ENCODE data around the gene ABCB9. TPM values are rescaled to one million over a fixed set of nuclear protein-coding genes. Genes with fewer than 3 reads are reported as not detected.

ABCB9 gene
- total RNA-seq, 6 experiments from 2014 or later: 0.48 to 1.4 (median 0.94) TPM

- no peaks in the 10 kb centered on the region for H3K36me3 ChIP-seq
- ATAC-seq (no peak), DNase-seq (no peak)
- no peaks in the 10 kb centered on the region for H3K27me3 ChIP-seq
- H3K4me1 ChIP-seq: peaks cover 0 to 41% (median 12%) of the 10 kb centered on the region in 4 donors
- no peak overlapping the region for H3K27ac ChIP-seq
- TF ChIP-seq CTCF (IDR thresholded peaks at IDR 0.05): no peak
- no peak for TF ChIP-seq POLR2A (IDR thresholded peaks at IDR 0.05)
- 43% methylated on average over 4 of the region's 4 CpGs for WGBS (ENCODE audit: insufficient coverage, low coverage, low lambda C conversion rate, missing lambda C conversion rate)
- H3K4me3 ChIP-seq: no peak overlapping the region
- H3K9me3 ChIP-seq: no peaks in the 10 kb centered on the region
- intact Hi-C loops (cut with DNase I): no loop called here
Measured at GRCh38 chr12:122884860-122885259, 81.4 kb downstream of the ABCB9 start.

- no peak overlapping the region for H3K4me3 ChIP-seq
- H3K36me3 ChIP-seq: no peaks in the 10 kb centered on the region
- H3K27ac ChIP-seq: peak overlapping the region in 1 of 3 donors; percentile 11
- peaks cover 0 to 37% (median 12%) of the 10 kb centered on the region in 4 donors for H3K4me1 ChIP-seq
- no peak for DNase-seq
- H3K9me3 ChIP-seq: no peaks in the 10 kb centered on the region
- 47% methylated on average over 6 of the region's 6 CpGs for WGBS (ENCODE audit: insufficient coverage, low coverage, low lambda C conversion rate, missing lambda C conversion rate)
- intact Hi-C loops (cut with DNase I): no loop called here
- ATAC-seq: peak in 1 of 4 donors; percentile 37
- H3K27me3 ChIP-seq: no peaks in the 10 kb centered on the region
- TF ChIP-seq CTCF (IDR thresholded peaks at IDR 0.05) (no peak), POLR2A (IDR thresholded peaks at IDR 0.05) (no peak)
Measured at GRCh38 chr12:122884091-122884826, 82.0 kb downstream of the ABCB9 start.

GRCh38 chr12:122882908-122883558 lies 83.2 kb downstream of the ABCB9 start:
- no peak for ATAC-seq
- Histone ChIP-seq H3K4me3 (no peak overlapping the region), H3K36me3 (no peaks in the 10 kb centered on the region), H3K4me1 (peaks cover 0 to 25% (median 9%) of the 10 kb centered on the region in 4 donors), H3K27me3 (no peaks in the 10 kb centered on the region), H3K27ac (no peak overlapping the region), H3K9me3 (no peaks in the 10 kb centered on the region)
- TF ChIP-seq CTCF (IDR thresholded peaks at IDR 0.05) (no peak), POLR2A (IDR thresholded peaks at IDR 0.05) (no peak)
- no peak for DNase-seq
- intact Hi-C loops (cut with DNase I): no loop called here
- WGBS (ENCODE audit: insufficient coverage, low coverage, low lambda C conversion rate, missing lambda C conversion rate): 71% methylated on average over 11 of the region's 11 CpGs

- intact Hi-C loops (cut with DNase I): no loop called here
- H3K9me3 ChIP-seq: no peaks in the 10 kb centered on the region
- no peak overlapping the region for H3K4me3 ChIP-seq
- H3K36me3 ChIP-seq: no peaks in the 10 kb centered on the region
- DNase-seq (no peak), ATAC-seq (peak; percentile 45 to 59 (median 52))
- 56% methylated on average over 4 of the region's 8 CpGs for whole genome bisulfite sequencing (ENCODE audit: insufficient coverage, low coverage, low lambda C conversion rate, missing lambda C conversion rate)
- peak overlapping the region in 1 of 3 donors; percentile 5 for H3K27ac ChIP-seq
- TF ChIP-seq POLR2A (IDR thresholded peaks at IDR 0.05) (no peak), CTCF (IDR thresholded peaks at IDR 0.05) (peak in 1 of 4 donors; percentile 28)
- H3K27me3 ChIP-seq: no peaks in the 10 kb centered on the region
- H3K4me1 ChIP-seq: peaks cover 0 to 12% (median 6%) of the 10 kb centered on the region in 4 donors
Measured at GRCh38 chr12:122880668-122881067, 85.6 kb downstream of the ABCB9 start.

All from right lobe of liver (tissue), 6 donors.